RWPE1 (cell line): Measurements from ENCODE around the gene CTDSP1.
A peak's percentile ranks its signal among the peaks of the same experiment; 100 is the strongest.

Experiments
- CTCF ChIA-PET: fragments of 350-600 bp; sonication (Branson Sonifier 250); formaldehyde crosslinking; extraction: SDS; loops from one replicate; lab custom pipeline; 2021; lab: Yijun Ruan, JAX
- POLR2A ChIA-PET: fragments of 400-600 bp; formaldehyde crosslinking; extraction: SDS; loops from one replicate; lab custom pipeline; 2020; ENCODE audit warnings: antibody characterized with exemption; ENCODE audit not compliant: low non-redundant PET; lab: Yijun Ruan, JAX
- DNase-seq: peaks from one replicate; pipeline ENCODE4 v3.0.0; 2012; ENCODE audit warnings: low spot score
- H3K27ac ChIP-seq: fragments of 450-650 bp; 2 replicates; pipeline ENCODE4 v1.5.1; 2017
- CTCF ChIP-seq: fragments of 450-650 bp; conservative IDR thresholded peaks from 2 replicates; pipeline ENCODE4 v1.5.1; 2017; ENCODE audit warnings: low read depth, mild to moderate bottlenecking

CTDSP1 gene

GRCh38 chr2:218381916-218382366, 17.7 kb upstream of the CTDSP1 start, which contains the start of gene SLC11A1:
Gene SLC11A1 (plus strand): TSS chr2:218382273. CDS start chr2:218382369, 96 bp downstream.
- DNase-seq: no peak
- POLR2A ChIA-PET: no interaction called here
- CTCF ChIA-PET: interaction anchor here (0.7 kb wide), 1 partner anchor 596 kb away, joined by 3 read pairs; no protein-coding TSS in a partner anchor
- peak within 1 kb of the TSS; percentile 89 for H3K27ac ChIP-seq
- TF ChIP-seq CTCF: no peak

- ChIA-PET POLR2A (no interaction called here), CTCF (no interaction called here)
- no peak for DNase-seq
- TF ChIP-seq CTCF: no peak
- H3K27ac ChIP-seq: peak overlapping the region; percentile 89
Measured at GRCh38 chr2:218382785-218383184, 16.9 kb upstream of the CTDSP1 start.

- peak overlapping the region; percentile 89 for H3K27ac ChIP-seq
- peak; percentile 57 for DNase-seq
- CTCF ChIA-PET: interaction anchor here (1.0 to 1.2 kb wide), 2 partner anchors 12 to 493 kb away, joined by 4 to 5 read pairs; no protein-coding TSS in a partner anchor
- POLR2A ChIA-PET: no interaction called here
- TF ChIP-seq CTCF: no peak
Measured at GRCh38 chr2:218383892-218384519, 15.7 kb upstream of the CTDSP1 start.

GRCh38 chr2:218384975-218385374, 14.7 kb upstream of the CTDSP1 start:
- DNase-seq: no peak
- H3K27ac ChIP-seq: peak overlapping the region; percentile 89
- ChIA-PET CTCF (interaction anchor here (0.6 to 1.2 kb wide), 2 partner anchors 492 to 775 kb away, joined by 3 to 4 read pairs; no protein-coding TSS in a partner anchor), POLR2A (no interaction called here)
- TF ChIP-seq CTCF: no peak

GRCh38 chr2:218386505-218387368, 12.9 kb upstream of the CTDSP1 start:
- no peak for DNase-seq
- ChIA-PET CTCF (no interaction called here), POLR2A (no interaction called here)
- TF ChIP-seq CTCF: no peak
- peak overlapping the region; percentile 89 for H3K27ac ChIP-seq
